ELF-1 (cell line): ENCODE measurements around the gene BTBD6.

Experiments
- DNase-seq: peaks from one replicate; pipeline ENCODE4 v3.0.0-alpha.2; 2016; ENCODE audit warnings: low read depth, low spot score

Gene BTBD6

GRCh38 chr14:105248368-105249181, at the start of gene BTBD6:
Gene BTBD6, plus strand, starts transcription at chr14:105248533. Its CDS starts 179 bp downstream, at chr14:105248712.
- no peak for DNase-seq

- DNase-seq = no peak
These were observed 49.7 kb upstream of the BTBD6 start for GRCh38 chr14:105198588-105198987.

- DNase-seq = no peak
These were observed 49.2 kb upstream of the BTBD6 start for GRCh38 chr14:105199093-105199492.

DNA sequence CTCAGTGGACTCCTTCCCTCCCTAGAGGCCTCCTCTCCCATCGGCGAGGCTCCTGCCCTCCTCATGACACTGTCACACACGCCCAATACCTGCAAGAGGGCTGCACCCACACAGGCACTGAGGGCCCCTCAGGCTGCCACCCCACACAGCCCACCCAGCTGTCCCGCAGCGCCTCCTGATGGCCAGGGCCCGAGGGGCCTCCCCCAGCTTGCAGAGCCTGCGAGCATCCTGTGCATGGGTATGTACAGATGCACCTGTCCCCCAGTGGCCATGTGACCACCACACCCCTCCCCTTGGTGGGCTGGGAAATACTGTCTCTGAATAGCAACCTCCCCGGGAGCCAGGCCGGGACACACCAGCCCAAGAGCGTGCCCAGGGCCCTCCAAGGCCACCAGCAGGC, 48.3 kb upstream of the BTBD6 start:
- DNase-seq = no peak

DNA sequence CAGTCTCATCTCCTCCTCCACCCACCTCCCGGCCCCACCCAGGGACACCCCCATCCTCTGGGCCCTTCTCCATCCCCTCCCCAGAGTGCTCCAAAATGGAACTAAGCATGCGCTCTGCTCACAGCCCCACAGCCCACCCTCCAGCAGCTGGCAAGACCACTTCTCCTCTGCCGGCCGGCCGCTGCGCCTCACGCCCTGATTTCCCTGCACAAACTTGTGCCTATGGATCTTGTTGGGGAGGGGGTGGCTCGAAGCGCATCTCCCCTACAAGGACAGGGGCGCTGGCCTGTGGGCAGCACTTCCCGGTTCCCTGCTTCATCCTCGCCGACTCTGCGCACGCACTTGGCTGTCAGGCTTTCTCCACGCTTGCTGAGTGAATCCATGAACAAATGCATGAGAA, 47.7 kb upstream of the BTBD6 start:
- DNase-seq = no peak

- no peak for DNase-seq
These were observed 47.0 kb upstream of the BTBD6 start for GRCh38 chr14:105201156-105201924.

- DNase-seq = no peak
These were observed 46.3 kb upstream of the BTBD6 start for GRCh38 chr14:105201925-105202513.

DNA sequence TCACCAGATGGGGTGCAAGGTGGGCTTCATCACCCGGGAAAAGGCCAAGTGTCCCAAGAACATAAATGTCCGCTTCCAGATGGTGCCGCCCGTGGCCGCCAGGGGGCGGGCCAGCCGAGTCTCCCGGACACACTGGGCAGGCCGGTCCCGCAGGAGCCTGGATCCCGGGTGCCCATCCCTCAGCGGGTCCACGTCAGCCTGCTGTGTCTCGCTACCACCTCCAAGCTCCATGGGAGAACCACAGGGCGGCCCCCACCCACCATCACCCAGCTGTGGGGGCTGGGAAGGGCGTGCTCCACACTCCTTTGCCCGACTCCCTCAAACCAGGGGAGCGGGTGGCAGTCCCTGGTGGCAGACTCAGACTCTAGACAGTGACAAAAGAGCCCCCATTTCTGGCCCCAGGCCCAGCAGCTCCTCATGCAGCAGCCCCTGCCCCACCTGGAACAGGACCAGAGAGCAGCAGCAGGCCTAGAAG, 45.2 kb upstream of the BTBD6 start:
- DNase-seq = peak; percentile 76

- DNase-seq = no peak
These were observed 44.6 kb upstream of the BTBD6 start for GRCh38 chr14:105203701-105204100.

- no peak for DNase-seq
These were observed 44.0 kb upstream of the BTBD6 start for GRCh38 chr14:105204206-105204930.

- DNase-seq = no peak
These were observed 43.2 kb upstream of the BTBD6 start for GRCh38 chr14:105204931-105205672.

DNA sequence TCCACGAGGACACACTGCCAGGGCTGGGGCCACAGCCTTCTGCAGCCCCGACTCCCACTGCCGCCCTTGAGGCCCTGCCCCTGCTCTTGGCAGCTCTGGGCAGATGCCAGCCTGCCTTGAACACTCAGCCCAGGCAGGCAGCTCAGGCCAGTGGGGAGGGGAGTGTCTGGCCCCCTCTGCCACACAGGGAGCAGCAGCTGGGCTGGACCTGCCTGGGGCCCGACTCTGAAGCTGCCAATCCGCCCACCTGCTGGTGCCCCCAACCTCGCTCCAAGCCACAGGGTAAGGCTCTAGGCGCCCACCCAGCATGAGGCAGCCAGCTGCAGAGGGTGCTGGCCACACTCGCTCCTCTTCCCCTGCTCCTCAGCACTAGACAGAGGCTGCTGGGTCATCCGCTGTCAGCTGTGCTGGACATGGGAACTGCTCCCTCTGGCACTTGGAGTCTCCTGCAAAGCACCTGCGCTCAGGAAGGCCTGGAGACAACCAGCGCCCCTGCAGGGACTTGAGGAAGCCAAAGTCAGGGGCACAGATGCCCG, 42.6 kb upstream of the BTBD6 start:
- DNase-seq = no peak

- DNase-seq = no peak
These were observed 41.5 kb upstream of the BTBD6 start for GRCh38 chr14:105206873-105207272.

- peak; percentile 37 for DNase-seq
These were observed 40.9 kb upstream of the BTBD6 start for GRCh38 chr14:105207460-105207901.

DNA sequence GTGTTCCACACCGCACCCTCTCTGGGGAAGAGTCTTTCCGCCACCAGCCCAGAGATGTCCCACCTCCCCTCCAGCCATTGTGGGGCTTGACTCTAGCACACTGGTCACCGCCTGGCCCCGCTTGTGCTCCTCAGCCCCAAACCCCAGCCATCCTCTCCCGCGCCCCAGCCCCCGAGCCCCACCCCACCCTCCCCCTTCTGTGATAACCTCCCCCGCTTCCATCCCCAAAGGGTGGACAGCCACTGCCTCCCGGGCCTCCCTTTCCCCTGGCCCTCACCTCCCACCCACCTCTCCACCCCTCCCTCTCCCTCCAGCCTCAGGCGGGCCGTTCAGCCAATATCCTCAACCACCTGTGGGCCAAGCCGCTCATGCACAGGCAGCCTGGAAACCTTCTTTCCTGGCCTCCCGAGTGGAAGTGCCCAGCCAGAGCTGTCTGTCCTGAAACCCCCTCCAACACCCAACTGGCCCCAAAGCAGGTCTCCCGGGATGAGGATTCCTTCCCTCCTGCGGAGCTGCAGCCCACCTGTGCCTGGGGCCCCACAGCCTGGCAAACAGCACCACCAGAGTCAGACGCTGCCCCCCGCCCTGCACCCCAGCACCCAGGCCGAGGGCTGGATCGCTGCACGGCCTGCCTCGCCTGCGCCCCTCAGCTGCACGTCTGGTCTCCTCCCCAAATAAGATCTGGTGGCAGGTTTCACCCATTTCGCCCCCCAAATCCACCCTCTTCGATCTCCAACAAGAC, 40.2 kb upstream of the BTBD6 start:
- no peak for DNase-seq

- DNase-seq = no peak
These were observed 39.6 kb upstream of the BTBD6 start for GRCh38 chr14:105208738-105209075.

DNA sequence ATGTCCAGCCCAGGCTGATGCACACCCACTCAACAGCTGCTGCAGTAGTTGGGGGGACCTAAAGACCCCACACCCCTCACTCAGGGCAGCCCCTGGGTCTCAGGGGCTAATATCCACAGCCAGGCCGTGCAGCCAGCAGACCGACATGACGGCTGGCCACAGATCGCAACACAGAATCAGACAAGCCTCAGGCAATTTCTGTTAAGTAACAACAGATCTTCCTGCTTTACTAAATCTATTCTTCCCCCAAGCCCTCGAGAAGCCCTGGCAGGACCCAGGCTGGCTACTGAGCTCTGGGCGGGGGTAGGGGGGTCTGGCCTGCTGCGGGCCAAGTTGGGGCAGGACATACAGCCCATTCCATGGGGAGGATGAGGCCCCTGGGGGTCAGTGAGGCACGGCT, 39.2 kb upstream of the BTBD6 start:
- DNase-seq = no peak

GRCh38 chr14:105209646-105210045, 38.7 kb upstream of the BTBD6 start:
- no peak for DNase-seq

DNA sequence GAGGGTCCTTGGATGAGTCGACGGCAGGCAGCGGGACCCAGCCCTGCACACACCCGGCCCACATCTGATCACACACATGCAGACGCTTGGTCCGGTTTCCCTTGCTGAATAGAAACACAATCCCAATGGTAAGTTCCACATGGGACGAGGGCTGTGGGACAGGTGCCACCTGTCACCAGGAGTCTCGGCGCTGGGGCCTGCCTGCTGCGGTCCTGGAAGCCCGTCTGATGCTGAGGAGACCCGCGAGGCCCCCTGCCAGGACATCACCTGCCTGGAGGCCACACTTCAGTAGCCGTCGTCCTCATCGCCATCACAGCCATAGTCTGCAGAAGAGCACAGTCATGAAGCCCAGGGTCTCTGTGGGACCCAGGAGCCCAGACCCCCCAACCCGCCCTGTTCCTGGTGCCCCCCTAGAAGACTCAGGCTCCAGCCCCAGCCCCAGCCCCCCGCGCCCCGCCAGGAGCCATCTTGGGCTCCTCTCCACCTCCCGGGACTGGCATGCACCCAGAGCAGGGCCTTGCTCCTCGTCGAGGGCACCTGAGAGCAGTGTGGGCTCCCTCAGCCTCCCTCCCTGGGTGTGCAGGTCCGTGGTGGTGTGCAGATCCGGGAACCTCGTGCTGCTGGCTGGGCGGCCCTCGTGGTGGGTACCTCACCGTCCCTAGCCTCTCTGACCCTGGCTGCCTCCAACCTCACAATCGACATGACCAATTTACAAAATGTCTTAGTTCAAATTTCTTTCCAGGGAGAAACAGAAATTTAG, 37.9 kb upstream of the BTBD6 start:
- DNase-seq = no peak
